ENCODE results near the gene CAMKMT. TPM values are rescaled to one million over a fixed set of nuclear protein-coding genes. Genes with fewer than 3 reads are reported as not detected.

The CAMKMT gene
- total RNA-seq, 1 donor from 2014 or later, result 12.1 TPM

- DNase-seq (ENCODE audit: low spot score), result no peak
Measured at GRCh38 chr2:44444881-44445280, 83.1 kb downstream of the CAMKMT start.

- no peak for DNase-seq (ENCODE audit: low spot score)
Measured at GRCh38 chr2:44448860-44449527, 87.2 kb downstream of the CAMKMT start.

- DNase-seq (ENCODE audit: low spot score), result no peak
Measured at GRCh38 chr2:44450082-44450481, 88.3 kb downstream of the CAMKMT start.

GRCh38 chr2:44450806-44451205 lies 89.1 kb downstream of the CAMKMT start:
- DNase-seq (ENCODE audit: low spot score), result no peak

- DNase-seq (ENCODE audit: low spot score), result no peak
Measured at GRCh38 chr2:44452069-44452583, 90.4 kb downstream of the CAMKMT start.

- no peak for DNase-seq (ENCODE audit: low spot score)
Measured at GRCh38 chr2:44453259-44453658, 91.5 kb downstream of the CAMKMT start.

- DNase-seq (ENCODE audit: low spot score), result no peak
Measured at GRCh38 chr2:44455877-44456276, 94.1 kb downstream of the CAMKMT start.

- DNase-seq (ENCODE audit: low spot score), result no peak
Measured at GRCh38 chr2:44456946-44457345, 95.2 kb downstream of the CAMKMT start.

GRCh38 chr2:44459739-44460138 lies 98.0 kb downstream of the CAMKMT start:
- DNase-seq (ENCODE audit: low spot score), result no peak

GRCh38 chr2:44462934-44463849 lies 101.4 kb downstream of the CAMKMT start:
- no peak for DNase-seq (ENCODE audit: low spot score)

- no peak for DNase-seq (ENCODE audit: low spot score)
Measured at GRCh38 chr2:44464437-44464836, 102.7 kb downstream of the CAMKMT start.

- DNase-seq (ENCODE audit: low spot score), result no peak
Measured at GRCh38 chr2:44470151-44470550, 108.4 kb downstream of the CAMKMT start.

- no peak for DNase-seq (ENCODE audit: low spot score)
Measured at GRCh38 chr2:44477657-44478414, 116.1 kb downstream of the CAMKMT start.

- DNase-seq (ENCODE audit: low spot score), result peak; percentile 59
Measured at GRCh38 chr2:44479127-44479887, 117.6 kb downstream of the CAMKMT start.

- DNase-seq (ENCODE audit: low spot score), result no peak
Measured at GRCh38 chr2:44480068-44480467, 118.3 kb downstream of the CAMKMT start.

GRCh38 chr2:44487052-44487451 lies 125.3 kb downstream of the CAMKMT start:
- DNase-seq (ENCODE audit: low spot score), result no peak

- DNase-seq (ENCODE audit: low spot score), result no peak
Measured at GRCh38 chr2:44490726-44491125, 129.0 kb downstream of the CAMKMT start.

- no peak for DNase-seq (ENCODE audit: low spot score)
Measured at GRCh38 chr2:44494006-44494405, 132.3 kb downstream of the CAMKMT start.

- no peak for DNase-seq (ENCODE audit: low spot score)
Measured at GRCh38 chr2:44495035-44495434, 133.3 kb downstream of the CAMKMT start.

- no peak for DNase-seq (ENCODE audit: low spot score)
Measured at GRCh38 chr2:44495544-44495943, 133.8 kb downstream of the CAMKMT start.

GRCh38 chr2:44496130-44496529 lies 134.4 kb downstream of the CAMKMT start:
- no peak for DNase-seq (ENCODE audit: low spot score)

Data from mucosa of gallbladder (tissue), 1 donor.